ENCODE results near the gene RPP21.
A peak's percentile ranks its signal among the peaks of the same experiment; 100 is the strongest.
"Not testable (repeated sequence)": the region's sequence is repeated elsewhere in the genome, so short reads cannot be mapped to it uniquely, and the experiment has no call there.

The RPP21 gene

DNA sequence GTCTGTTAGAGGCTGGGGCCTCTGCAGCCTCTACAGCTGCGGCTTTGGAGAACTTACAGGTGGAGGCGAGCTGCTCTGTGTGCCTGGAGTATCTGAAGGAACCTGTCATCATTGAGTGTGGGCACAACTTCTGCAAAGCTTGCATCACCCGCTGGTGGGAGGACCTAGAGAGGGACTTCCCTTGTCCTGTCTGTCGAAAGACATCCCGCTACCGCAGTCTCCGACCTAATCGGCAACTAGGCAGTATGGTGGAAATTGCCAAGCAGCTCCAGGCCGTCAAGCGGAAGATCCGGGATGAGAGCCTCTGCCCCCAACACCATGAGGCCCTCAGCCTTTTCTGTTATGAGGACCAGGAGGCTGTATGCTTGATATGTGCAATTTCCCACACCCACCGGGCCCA, 15.6 kb upstream of the RPP21 start:
- no peak for DNase-seq (ENCODE audit: low read depth)

DNA sequence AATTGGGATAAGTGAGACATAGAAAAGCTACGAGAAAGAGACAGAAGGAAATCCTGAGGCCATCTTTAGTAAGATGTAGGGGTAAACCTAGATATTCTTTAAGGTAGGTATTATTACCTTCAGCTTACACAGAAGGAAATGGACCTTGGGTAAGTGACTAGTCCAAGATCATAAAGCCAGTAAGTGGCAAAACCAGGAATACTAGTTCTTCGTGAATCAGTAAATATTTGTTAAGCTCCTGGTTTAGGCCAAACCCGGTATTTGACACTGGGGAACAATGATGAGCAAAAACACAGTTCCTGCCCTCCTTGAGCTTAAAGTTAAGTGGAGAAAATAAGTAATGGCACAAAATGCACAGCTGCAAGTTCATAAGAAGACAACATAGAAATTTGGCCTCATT, 13.0 kb upstream of the RPP21 start:
- DNase-seq (ENCODE audit: low read depth): no peak

DNA sequence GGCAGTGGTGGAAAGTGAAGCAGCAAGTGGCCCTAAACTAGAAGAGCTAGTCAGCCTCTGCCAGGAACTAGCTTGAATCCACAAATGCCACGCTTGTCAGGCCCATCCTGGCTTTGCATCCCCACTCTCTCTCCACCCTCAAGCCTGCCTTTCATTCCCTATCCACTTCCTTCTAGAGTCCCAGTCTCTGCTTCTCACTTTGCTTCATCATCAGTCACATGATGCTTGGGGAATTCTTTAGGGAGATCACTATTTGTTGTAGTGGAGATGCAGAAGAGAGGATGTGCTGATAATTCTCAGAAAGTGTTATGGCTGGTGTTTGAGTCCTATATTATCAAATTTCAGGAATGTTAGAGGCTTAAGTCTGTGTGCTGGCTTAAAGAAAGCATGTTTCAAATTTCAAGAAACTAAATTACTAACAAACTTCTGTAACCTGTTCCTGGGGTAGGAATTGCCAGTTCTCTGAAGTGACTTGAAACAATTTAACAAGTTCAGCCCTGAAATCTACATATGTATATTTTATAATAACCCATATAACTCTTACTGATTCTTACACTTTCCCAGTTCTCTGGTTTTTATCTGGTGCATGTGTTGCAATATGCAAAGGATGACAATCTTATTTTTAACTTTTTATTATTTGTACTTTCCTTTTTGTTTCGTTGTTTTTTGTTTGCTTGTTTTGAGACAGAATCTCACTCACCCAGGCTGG, 10.7 kb upstream of the RPP21 start:
- no peak for DNase-seq (ENCODE audit: low read depth)

DNA sequence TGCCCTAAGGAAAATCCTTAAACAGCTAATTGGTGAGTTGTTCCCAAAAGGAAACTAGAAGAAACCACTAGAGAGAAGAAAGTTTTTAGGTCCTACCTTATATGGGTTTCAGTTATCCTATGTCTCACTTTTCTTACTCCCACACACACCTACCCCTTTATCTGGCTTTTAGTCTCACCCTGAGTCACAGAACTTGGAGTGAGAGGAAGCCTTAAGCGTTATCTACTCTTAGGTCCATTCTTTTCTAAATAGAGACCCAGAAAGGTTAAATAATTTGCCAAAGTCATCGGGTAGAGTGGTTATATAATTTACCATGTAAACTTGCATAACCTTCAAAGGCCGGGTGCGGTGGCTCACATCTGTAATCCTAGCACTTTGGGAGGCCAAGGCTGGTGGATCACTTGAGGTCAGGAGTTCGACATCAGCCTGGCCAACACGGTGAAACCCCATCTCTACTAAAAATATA, 4.3 kb upstream of the RPP21 start:
- DNase-seq (ENCODE audit: low read depth): no peak

GRCh38 chr6:30341218-30341617, 3.7 kb upstream of the RPP21 start:
- DNase-seq (ENCODE audit: low read depth): no peak

- no peak for DNase-seq (ENCODE audit: low read depth)
These were observed 3.2 kb upstream of the RPP21 start for GRCh38 chr6:30341728-30342127.

DNA sequence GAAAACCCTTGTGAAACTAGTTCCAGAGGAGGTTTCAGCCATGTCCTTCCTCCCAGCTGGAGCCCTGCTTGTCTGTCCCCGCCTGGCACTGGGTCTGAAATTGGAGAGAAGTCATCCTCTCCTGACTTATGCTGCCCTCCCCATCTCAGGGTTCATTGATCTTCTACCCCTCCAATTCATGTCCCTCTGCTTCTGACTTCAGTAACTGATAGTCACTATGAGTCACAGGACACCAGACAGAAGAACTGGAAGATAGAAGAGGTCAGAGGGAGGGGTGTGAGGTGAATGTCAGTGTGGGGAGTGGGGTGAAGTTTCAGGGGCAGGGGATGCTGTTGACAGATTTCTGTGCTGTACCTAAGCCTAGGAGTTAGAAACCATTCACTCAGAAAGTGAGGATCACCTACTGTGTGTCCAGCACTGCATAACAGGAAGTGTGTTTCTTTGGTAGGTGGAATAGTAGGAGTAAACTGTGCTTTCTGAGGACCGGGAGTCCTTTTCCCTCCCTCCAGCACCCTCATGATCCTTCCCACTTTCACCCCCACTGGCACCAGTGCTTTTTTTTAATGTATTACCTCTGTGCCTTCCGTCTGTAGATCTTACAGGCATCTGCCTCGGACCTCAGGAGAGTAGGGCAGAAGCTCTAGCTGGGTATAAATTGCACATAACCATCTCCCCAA, 627 bp upstream of the RPP21 start:
- DNase-seq (ENCODE audit: low read depth): no peak

DNA sequence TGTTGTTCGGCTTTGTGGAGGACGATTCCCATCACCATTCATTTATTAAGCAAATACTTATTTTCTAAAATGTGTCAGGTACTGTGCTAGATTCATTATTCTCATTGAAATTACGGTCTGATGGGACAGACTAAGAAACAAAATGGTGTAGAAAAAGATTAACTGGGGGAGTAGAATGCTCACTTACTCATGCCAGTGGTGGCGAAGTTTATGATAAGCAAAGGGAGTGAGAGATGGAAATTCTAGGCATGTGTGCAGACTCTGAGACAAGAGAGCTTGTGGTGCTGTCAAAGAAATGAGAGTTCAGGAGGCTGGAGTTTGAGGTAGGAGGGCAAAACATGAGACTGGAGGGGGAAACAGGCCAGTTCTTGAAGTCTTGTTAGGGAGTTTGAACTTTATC, 896 bp downstream of the RPP21 start:
- no peak for DNase-seq (ENCODE audit: low read depth)

DNA sequence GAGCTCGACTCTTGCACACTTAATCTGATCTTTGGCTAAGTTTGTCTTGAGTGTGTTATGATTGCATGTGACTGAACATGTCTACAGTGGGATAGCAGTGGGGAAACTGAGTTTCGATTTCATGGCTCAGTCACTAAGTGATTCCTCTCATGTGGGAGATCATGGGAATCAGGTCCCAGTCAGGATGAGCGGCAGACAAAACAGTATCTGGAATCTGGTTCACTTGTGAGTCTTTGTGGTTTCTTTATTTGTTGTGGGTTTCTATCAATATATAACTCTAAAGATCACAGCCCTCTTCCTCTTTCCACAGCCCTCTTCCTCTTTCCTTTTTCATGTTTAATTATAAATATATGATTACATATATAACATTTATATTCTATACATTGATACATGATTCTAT, 4.0 kb downstream of the RPP21 start:
- no peak for DNase-seq (ENCODE audit: low read depth)

- DNase-seq (ENCODE audit: low read depth): no peak
These were observed 4.6 kb downstream of the RPP21 start for GRCh38 chr6:30349421-30350177.

DNA sequence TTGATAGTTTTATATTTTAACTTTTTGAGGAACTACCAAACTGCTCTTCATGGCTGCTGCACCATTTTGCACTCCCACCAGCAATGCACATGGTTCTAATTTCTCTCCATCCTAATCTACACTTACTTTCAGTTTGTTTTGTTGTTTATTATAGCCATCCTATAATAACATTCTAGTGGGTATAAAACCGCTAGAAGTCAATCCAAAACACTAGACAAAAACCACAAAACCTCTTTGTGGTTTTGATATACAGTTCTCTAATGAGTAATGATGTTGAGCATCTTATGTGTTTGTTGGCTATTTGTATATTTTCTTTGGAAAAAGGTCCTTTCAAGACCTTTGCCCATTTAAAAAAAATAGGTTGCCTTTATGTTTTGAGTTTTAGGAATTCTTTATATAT, 5.6 kb downstream of the RPP21 start:
- no peak for DNase-seq (ENCODE audit: low read depth)

- DNase-seq (ENCODE audit: low read depth): no peak
These were observed 7.6 kb downstream of the RPP21 start for GRCh38 chr6:30352550-30352949.

DNA sequence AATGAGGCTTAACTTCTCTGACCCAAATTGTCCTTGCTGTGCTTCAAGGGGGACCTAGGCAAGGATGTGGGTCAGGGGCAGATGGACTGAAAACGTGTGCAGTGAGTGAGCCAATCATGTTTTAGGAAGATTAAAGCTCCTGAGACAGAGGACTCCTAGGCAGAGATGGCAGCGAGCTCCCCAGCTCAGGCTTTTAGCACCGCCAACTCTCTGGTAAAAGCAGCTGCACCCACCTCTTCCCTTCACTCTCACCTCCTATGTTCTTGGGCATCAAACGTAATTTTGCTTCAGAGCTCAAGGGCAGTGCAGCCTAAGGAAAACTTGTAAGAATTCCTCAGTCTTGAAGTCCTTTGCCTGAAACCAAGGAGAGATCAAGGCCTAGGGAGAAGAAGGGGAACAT, 10.3 kb downstream of the RPP21 start:
- DNase-seq (ENCODE audit: low read depth): no peak

DNA sequence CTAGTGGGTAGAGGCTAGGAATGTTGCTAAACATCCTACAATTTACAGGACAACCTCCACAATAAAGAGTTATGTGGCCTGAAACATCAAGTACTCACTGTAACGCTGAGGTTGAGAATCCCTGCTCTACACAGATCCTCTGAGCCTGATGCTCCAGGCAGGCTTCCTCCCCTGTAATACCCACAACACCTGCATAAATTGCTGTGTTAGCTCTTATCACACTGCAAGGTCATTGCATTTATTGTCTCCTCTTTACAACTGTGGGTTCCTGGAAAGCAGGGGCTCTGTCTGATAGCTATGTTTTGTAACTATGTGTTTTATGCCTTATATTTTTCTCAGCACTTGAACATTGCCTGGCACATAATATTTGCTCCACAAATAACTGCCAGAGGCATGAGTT, 11.6 kb downstream of the RPP21 start:
- no peak for DNase-seq (ENCODE audit: low read depth)

DNA sequence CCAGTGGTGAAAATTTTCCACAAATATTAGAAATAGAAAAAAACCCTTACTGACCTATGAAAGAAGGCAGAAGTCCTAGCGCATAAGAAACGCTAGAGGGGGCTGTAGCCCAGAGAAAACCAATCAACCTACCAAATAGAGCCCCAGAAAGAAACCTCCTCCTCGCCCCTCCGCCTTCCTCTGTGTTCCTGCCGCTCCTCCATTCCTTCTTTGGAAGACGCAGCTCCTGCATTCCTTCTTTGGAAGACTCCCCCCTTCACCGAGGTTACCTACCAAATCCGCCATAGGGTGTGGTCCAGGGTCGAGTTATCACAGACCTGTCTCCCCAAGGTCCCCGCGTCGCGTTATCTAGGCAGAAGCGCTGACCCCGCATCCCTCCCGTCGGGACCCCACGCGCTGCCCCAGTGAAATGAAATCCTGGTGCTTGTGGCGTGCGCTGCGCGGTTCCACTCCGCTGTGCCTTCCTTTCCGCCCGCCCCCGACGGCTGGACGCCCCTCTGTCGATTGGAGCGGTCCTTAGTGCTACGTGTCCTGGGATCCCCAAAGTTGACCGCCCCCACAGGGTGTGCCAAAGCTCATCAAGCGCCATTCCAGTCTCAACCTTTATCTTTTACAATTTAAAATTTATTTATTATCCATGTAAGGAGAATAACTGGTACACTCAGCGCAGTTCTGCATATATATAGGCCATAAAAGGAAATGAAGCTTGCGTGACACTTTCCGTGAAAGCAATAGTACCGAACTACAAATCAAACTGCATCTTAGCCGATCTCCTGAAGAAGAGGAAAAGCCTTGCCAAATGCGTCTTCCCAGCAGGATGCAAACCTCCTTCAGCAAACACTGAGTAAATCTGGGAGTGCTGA, 13.0 kb downstream of the RPP21 start:
- DNase-seq (ENCODE audit: low read depth): peak; percentile 20

- no peak for DNase-seq (ENCODE audit: low read depth)
These were observed 14.3 kb downstream of the RPP21 start for GRCh38 chr6:30359276-30359675.

DNA sequence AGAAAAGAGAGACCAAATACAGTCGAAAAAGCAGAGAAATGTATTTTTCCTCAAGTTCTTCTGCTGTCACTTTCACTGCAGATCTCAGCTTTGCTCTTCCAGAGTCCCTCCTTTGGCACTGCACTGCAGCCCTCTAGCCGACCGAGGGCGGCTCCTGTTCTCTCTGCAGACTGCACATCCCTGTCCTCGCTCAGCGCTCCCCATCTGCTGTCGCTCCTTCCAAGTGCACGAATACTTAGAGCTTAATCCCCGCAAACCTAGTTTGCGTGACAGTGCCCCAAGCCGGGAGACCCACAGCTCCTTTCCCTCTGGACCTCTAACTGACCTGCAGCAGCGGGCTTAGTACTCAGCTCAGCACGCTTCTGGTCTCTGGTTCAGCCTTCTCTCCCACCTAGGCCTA, 15.2 kb downstream of the RPP21 start:
- DNase-seq (ENCODE audit: low read depth): no peak

- DNase-seq (ENCODE audit: low read depth): no peak
These were observed 16.7 kb downstream of the RPP21 start for GRCh38 chr6:30361661-30362060.

DNA sequence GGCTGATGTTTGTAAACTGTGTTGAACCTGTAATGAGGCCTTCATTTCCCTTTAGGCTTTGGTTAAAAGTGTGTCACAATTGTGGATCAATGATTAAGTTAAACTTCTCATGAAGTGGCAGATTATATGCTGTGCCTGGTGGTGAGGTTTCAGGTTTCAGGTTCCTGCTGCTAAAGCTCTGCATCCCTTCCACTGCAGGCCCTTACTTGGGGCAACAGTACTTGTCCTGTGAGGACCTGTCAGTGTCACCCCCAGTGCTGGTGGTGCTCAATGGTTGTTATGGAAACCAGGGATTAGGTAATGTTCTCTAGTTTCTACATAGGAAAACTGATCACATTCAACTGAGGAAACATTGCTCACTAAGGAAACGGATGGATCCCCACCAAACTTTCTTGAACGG, 18.5 kb downstream of the RPP21 start:
- DNase-seq (ENCODE audit: low read depth): no peak

DNA sequence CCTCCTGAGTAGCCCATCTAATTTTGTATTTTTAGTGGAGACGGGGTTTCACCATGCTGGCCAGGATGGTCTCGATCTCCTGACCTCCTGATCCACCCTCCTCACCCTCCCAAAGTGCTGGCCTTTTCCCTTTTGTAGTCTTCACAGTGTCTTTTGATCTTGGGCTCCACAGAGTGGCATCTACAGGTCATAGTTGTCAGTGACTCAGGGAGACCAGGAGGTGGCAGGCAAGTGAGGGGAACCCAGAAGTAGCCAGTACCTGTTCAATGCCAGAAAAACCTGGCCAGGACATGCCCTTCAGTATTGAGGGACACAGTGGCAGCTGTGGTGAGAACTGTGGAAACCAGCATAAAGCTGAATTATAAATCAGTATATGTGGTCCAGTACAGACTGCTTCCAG, 19.6 kb downstream of the RPP21 start:
- DNase-seq (ENCODE audit: low read depth): no peak

- not testable (repeated sequence) for DNase-seq (ENCODE audit: low read depth)
These were observed 24.3 kb downstream of the RPP21 start for GRCh38 chr6:30369280-30369679.

- no peak for DNase-seq (ENCODE audit: low read depth)
These were observed 33.5 kb downstream of the RPP21 start for GRCh38 chr6:30378290-30378937.
